SIG-M5 treated with dmso at 0.1 percent for 504 hours (cell line): Measurements from ENCODE around the gene GABRG2.

ENCODE experiments used
- DNase-seq: peaks from one replicate; lab custom pipeline; 2025; ENCODE audit not compliant: unreplicated experiment; lab: John Stamatoyannopoulos, UW

The GABRG2 gene

DNA sequence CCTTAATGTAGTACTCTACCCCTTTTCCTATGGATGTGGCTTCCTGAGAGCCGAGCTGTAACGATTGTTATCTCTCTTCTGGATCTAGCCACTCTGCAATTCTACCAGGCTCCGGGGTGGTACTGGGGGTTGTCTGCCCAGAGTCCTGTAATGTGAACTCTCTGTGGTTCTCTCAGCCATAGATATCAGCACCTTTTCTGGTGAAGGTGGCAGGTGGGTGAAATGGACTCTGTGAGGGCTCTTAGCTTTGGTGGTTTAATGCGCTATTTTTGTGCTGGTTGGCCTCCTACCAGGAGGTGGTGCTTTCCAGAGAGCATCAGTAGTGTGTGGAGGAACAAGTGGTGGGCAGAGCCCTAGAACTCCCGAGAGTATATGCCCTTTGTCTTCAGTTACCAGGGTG lies 122.1 kb downstream of the GABRG2 start:
- DNase-seq = no peak

DNA sequence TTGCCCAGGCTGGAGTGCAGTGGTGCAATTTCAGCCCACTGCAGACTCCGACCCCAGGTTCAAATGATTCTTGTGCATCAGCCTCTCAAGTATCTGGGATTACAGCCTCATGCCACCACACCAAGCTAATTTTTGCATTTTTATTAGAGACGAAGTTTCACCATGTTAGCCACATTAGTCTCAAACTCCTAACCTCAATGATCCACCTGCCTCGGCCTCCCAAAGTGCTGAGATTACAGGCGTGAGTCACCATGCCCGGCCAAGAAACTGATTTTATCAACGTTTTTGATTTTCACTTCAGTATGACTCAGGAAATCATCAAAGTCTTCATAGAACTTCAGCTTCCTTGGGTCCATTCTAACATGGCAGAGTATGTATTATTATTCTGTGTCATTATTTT lies 125.4 kb downstream of the GABRG2 start:
- DNase-seq = no peak

DNA sequence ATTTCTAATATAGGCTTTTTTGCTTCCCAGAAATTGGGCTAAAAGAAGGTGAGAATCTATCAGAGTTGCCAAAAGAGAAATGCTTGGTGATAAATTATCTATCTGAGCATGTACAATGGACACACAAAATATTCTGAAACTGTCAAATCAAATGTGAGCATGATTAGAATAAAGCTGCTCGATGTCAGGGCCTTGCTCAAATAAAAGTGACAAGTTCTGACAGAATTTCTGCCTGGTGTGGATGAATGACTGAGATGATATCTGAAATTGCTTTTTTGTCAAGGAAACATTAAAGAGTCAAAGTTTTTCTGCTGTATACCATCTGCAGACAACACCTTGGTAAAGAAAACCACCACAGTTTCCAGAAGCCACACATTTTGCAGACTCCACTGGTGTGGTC lies 128.8 kb downstream of the GABRG2 start:
- DNase-seq = no peak

DNA sequence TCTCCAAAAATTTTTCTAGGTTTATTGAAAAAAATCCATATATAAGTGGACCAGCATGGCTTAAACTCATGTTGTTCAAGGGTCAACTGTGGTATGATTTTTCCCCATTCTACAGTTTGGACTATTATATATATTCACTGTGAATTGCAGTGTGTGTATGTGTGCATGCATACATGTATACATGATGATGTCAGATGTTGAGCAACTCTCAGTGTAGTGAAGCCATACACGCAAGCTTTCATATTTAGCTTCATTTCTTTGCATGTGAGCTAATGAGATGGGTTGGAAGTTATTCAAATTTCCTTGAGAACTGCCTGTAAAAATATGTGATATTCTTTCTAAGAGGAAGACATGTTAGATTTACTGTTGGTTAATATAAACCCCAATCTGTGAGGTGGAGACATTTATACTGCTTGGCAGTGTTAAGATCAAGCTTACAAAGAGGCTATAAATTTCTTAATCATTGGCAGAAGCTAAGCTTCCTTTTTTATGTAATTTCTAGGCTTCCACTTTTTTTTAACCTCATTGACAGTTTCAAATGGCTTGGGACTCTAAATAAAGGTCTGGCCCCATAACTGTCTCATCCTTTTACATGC lies 134.8 kb downstream of the GABRG2 start:
- no peak for DNase-seq
